ENCODE data around the gene BICDL1. TPM values are rescaled to one million over a fixed set of nuclear protein-coding genes. Genes with fewer than 3 reads are reported as not detected.

Gene BICDL1
- 10 to 100 TPM; 54.4 to 55.9 TPM for total RNA-seq

GRCh38 chr12:119988472-119989360, at the start of gene BICDL1:
Gene BICDL1, plus strand, starts transcription at chr12:119989236. Its CDS starts 633 bp downstream, at chr12:119989869.

GRCh38 chr12:120116441-120116791, 127.4 kb downstream of the BICDL1 start, which contains the start of gene RAB35:
Gene RAB35, minus strand, starts transcription at chr12:120116753. Its CDS starts 103 bp downstream, at chr12:120116650.

Other genes with a start within 250 kb of the BICDL1 start
- 10 to 100 TPM; 98.2 to 98.3 TPM for gene CIT, start 111.9 kb upstream of the BICDL1 start, total RNA-seq
- 10 to 100 TPM; 68.7 to 76.7 TPM for gene RAB35, start 127.5 kb downstream of the BICDL1 start, total RNA-seq
- 10 to 100 TPM; 73.6 to 90.8 TPM for gene GCN1, start 205.5 kb downstream of the BICDL1 start, total RNA-seq
- gene RPLP0, start 211.9 kb downstream of the BICDL1 start, total RNA-seq, result 1,000 to 10,000 TPM; 2,504 to 2,739 TPM